WERI-Rb-1 (cell line): ENCODE results near the gene LRRTM1.

Experiments used
- DNase-seq: peaks from one replicate; pipeline ENCODE4 v3.0.0-alpha.2; 2020
- H3K27ac ChIP-seq: fragments of 250-450 bp; sonication (Bioruptor Pico); 2 replicates; pipeline ENCODE4 v1.5.1; 2020; ENCODE audit warnings: mild to moderate bottlenecking, moderate library complexity
- H3K27me3 ChIP-seq: fragments of 250-450 bp; sonication (Bioruptor Pico); 2 replicates; pipeline ENCODE4 v1.5.1; 2021; ENCODE audit warnings: mild to moderate bottlenecking, low read depth, moderate library complexity; ENCODE audit not compliant: insufficient read depth, severe bottlenecking
- H3K36me3 ChIP-seq: fragments of 250-450 bp; sonication (Bioruptor Pico); 2 replicates; pipeline ENCODE4 v1.5.1; 2020; ENCODE audit warnings: mild to moderate bottlenecking, moderate library complexity
- H3K4me3 ChIP-seq: 2 replicates; pipeline ENCODE4 v1.5.1; 2011; ENCODE audit warnings: low read depth, mild to moderate bottlenecking, control low read depth, low read length
- H3K9me3 ChIP-seq: fragments of 250-450 bp; sonication (Bioruptor Pico); 2 replicates; pipeline ENCODE4 v1.5.1; 2021; ENCODE audit warnings: mild to moderate bottlenecking, moderate library complexity; ENCODE audit not compliant: severe bottlenecking
- TF ChIP-seq, protein P1 (sequence below): IDR thresholded peaks from 2 replicates; pipeline ENCODE4 v1.5.1; 2011; ENCODE audit warnings: low read depth, mild to moderate bottlenecking, control low read depth, inconsistent platforms, low read length

The LRRTM1 gene

GRCh38 chr2:80255918-80256781, 48.4 kb downstream of the LRRTM1 start:
- no peaks in the 10 kb centered on the region for H3K36me3 ChIP-seq
- no peaks in the 10 kb centered on the region for H3K9me3 ChIP-seq
- H3K27me3 ChIP-seq, result no peaks in the 10 kb centered on the region
- TF ChIP-seq, protein P1, sequence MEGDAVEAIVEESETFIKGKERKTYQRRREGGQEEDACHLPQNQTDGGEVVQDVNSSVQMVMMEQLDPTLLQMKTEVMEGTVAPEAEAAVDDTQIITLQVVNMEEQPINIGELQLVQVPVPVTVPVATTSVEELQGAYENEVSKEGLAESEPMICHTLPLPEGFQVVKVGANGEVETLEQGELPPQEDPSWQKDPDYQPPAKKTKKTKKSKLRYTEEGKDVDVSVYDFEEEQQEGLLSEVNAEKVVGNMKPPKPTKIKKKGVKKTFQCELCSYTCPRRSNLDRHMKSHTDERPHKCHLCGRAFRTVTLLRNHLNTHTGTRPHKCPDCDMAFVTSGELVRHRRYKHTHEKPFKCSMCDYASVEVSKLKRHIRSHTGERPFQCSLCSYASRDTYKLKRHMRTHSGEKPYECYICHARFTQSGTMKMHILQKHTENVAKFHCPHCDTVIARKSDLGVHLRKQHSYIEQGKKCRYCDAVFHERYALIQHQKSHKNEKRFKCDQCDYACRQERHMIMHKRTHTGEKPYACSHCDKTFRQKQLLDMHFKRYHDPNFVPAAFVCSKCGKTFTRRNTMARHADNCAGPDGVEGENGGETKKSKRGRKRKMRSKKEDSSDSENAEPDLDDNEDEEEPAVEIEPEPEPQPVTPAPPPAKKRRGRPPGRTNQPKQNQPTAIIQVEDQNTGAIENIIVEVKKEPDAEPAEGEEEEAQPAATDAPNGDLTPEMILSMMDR, result peak; percentile 54
- no peak overlapping the region for H3K4me3 ChIP-seq
- DNase-seq, result peak; percentile 23
- H3K27ac ChIP-seq, result no peak overlapping the region

- H3K27ac ChIP-seq, result no peak overlapping the region
- TF ChIP-seq, protein P1, result no peak
- no peak overlapping the region for H3K4me3 ChIP-seq
- no peak for DNase-seq
- H3K9me3 ChIP-seq, result no peaks in the 10 kb centered on the region
- no peaks in the 10 kb centered on the region for H3K27me3 ChIP-seq
- no peaks in the 10 kb centered on the region for H3K36me3 ChIP-seq
Observed at GRCh38 chr2:80252294-80252986, 52.1 kb downstream of the LRRTM1 start.
